Esophagus squamous epithelium (tissue), 5 donors: ENCODE data around the gene GUCY1A1. TPM values are rescaled to one million over a fixed set of nuclear protein-coding genes. Genes with fewer than 3 reads are reported as not detected.

Source experiments
- DNase-seq: peaks from one replicate; lab custom pipeline; 2025; lab: John Stamatoyannopoulos, UW
- H3K27ac ChIP-seq, 4 donors: fragments of 200-600 bp; sonication (generic); one replicate each; pipeline ENCODE4 v1.5.1; 2016 to 2019; ENCODE audit warnings: mild to moderate bottlenecking in 1 of 4
- H3K27me3 ChIP-seq, 4 donors: fragments of 200-600 bp; sonication (generic); 1 replicate in 3 of 4; 2 replicates in 1 of 4; pipeline versions ENCODE4 v1.5.1 to v1.6.0; 2017 to 2021; ENCODE audit warnings: antibody characterized with exemption in 1 of 4
- H3K36me3 ChIP-seq, 3 donors: fragments of 200-600 bp; sonication (generic); one replicate each; pipeline ENCODE4 v1.5.1; 2016 to 2019
- H3K4me1 ChIP-seq, 3 donors: fragments of 200-600 bp; sonication (generic); one replicate each; pipeline ENCODE4 v1.5.1; 2017 to 2019
- H3K4me3 ChIP-seq, 4 donors: fragments of 200-600 bp; sonication (generic); 1 replicate in 3 of 4; 2 replicates in 1 of 4; pipeline ENCODE4 v1.5.1; 2016 to 2019; ENCODE audit warnings: mild to moderate bottlenecking in 2 of 4, moderate library complexity in 1 of 4
- H3K9me3 ChIP-seq, 3 donors: fragments of 200-600 bp; sonication (generic); one replicate each; pipeline ENCODE4 v1.5.1; 2016 to 2019
- POLR2A ChIP-seq, 4 donors: fragments of 450-650 bp; IDR thresholded peaks; one replicate each; pipeline ENCODE4 v1.6.1; 2017; ENCODE audit warnings: antibody characterized with exemption in 4 of 4, mild to moderate bottlenecking in 4 of 4, moderate library complexity in 3 of 4
- WGBS, 2 donors: methylation state at CpG; one replicate each; pipeline ENCODE4 v1.1.5; 2018; 5-methylcytosine and 5-hydroxymethylcytosine counted together
- intact Hi-C: fragments of 100-400 bp; cut with DNase I; formaldehyde crosslinking; loops from one replicate; pipeline ENCODE4 v1.15.0; 2022
- total RNA-seq, 4 donors: library from RNA; depleted of rRNA; stranded (reverse); fragments of >200 nt; gene quantifications; one replicate each; pipeline ENCODE4 v1.1.0, GENCODE V29; 2016
- TF ChIP-seq, protein P1 (sequence below), 6 experiments: fragments of 450-650 bp in 4 of 6; fragments of 200-600 bp in 2 of 6; sonication (generic) in 2 of 6; IDR thresholded peaks; one replicate each; pipeline ENCODE4 v1.5.1; 2016 to 2019; ENCODE audit warnings: antibody characterized with exemption in 6 of 6, mild to moderate bottlenecking in 4 of 6, moderate library complexity in 4 of 6
- donor health status: DM: yes; HTN: yes; CAD: no.

GUCY1A1 gene
- total RNA-seq, 4 donors from 2014 or later = 0.45 to 8.6 (median 5.1) TPM

DNA sequence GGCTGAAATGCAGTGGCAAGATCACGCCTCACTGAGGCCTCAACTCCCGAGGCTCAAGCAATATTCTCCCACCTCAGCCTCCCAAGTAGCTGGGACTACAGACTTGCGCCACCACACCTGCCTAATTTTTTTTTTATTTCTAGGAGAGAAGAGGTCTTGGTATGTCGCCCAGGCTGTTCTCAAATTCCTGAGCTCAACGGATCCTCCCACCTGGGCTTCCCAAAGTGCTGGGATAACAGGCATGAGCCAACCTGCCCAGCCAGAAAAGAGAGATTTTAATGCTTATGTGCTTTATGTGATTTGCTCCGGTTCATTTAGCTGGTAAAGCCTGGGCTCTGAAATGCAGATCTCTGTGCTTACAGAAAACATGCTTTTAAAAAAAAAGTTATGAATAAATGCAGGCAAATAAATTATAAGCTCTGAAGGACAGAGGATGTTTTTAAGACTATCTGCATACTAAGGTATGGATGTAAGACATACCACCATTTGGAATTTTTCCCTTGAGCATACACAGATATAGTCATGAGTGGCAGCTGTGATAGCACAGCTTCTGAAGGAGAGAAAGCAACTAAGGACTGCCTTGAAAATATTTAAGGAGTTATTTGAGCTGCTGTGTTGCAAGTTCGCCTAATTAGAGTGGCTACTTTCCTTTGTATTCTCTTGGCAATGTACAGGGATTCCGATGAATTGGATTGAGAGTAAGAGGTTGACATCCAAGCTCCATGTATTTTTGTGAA, 106.0 kb downstream of the GUCY1A1 start:
- H3K27ac ChIP-seq = peak overlapping the region in 1 of 4 donors; percentile 8
- DNase-seq = no peak
- no peaks in the 10 kb centered on the region for H3K27me3 ChIP-seq
- H3K9me3 ChIP-seq = no peaks in the 10 kb centered on the region
- 42 to 64% methylated on average over 7 to 8 of the region's 8 CpGs for WGBS, 2 donors
- TF ChIP-seq, protein P1, sequence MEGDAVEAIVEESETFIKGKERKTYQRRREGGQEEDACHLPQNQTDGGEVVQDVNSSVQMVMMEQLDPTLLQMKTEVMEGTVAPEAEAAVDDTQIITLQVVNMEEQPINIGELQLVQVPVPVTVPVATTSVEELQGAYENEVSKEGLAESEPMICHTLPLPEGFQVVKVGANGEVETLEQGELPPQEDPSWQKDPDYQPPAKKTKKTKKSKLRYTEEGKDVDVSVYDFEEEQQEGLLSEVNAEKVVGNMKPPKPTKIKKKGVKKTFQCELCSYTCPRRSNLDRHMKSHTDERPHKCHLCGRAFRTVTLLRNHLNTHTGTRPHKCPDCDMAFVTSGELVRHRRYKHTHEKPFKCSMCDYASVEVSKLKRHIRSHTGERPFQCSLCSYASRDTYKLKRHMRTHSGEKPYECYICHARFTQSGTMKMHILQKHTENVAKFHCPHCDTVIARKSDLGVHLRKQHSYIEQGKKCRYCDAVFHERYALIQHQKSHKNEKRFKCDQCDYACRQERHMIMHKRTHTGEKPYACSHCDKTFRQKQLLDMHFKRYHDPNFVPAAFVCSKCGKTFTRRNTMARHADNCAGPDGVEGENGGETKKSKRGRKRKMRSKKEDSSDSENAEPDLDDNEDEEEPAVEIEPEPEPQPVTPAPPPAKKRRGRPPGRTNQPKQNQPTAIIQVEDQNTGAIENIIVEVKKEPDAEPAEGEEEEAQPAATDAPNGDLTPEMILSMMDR (IDR thresholded peaks at IDR 0.05) = no peak
- no peak for TF ChIP-seq POLR2A (IDR thresholded peaks at IDR 0.05)
- intact Hi-C loops = no loop called here
- peaks cover 0 to 21% (median 10%) of the 10 kb centered on the region in 3 donors for H3K4me1 ChIP-seq
- no peak overlapping the region for H3K4me3 ChIP-seq
- H3K36me3 ChIP-seq = no peaks in the 10 kb centered on the region

DNA sequence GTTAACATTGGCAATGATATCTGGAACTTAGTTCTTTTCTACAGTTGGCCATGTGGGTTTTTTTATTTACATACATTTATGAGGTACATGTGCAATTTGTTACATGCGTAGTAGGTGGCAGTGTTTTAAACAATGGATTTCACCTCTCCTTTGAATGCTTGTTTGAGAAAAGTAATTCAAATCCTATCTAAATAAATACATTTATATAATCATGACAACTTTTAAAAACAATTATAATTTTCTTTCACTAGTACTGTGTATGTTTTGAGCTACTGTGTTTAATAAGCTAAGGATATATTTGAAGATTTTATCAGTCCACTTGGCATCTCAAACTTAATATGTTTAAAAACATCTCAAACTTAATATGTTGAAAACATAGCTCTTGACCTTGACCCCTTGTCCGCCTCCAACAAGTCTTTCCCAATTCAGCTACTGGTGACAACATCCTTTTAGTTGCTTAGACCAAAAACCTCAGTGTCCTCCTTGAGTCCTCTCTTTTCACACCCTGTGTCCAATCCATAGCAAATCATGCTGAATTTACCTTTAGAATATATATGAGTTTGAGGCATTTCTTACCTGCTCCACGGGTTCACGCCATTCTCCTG, 106.7 kb downstream of the GUCY1A1 start:
- no peak for DNase-seq
- Histone ChIP-seq H3K27me3 (no peaks in the 10 kb centered on the region), H3K4me1 (peaks cover 0 to 27% (median 10%) of the 10 kb centered on the region in 3 donors), H3K4me3 (no peak overlapping the region), H3K9me3 (no peaks in the 10 kb centered on the region), H3K36me3 (no peaks in the 10 kb centered on the region), H3K27ac (peak overlapping the region in 2 of 4 donors; percentile 49 to 63)
- intact Hi-C loops = no loop called here
- 76 to 77% methylated on average over 4 of the region's 4 CpGs for WGBS, 2 donors
- no peak for TF ChIP-seq POLR2A (IDR thresholded peaks at IDR 0.05)
- TF ChIP-seq, protein P1 (IDR thresholded peaks at IDR 0.05) = no peak

DNA sequence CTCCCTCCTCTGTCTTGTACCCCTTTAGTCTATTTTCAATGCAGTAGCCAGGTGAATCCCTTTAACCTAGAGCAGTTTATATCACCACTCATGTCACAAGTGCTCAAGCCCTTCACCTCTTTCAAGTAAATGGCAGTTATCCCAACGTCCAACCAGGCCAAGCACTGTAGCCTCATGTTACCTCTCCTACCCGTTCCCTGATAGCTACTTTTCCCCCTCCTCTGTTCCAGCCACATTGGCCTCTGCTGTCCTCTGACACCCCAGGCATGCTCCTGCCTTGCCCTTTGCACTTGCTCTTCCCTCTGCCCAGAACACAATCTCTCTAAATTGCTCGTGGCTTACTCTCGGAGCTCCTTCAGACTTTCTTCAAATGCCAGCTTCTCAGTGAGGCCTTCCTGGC, 107.4 kb downstream of the GUCY1A1 start:
- H3K27ac ChIP-seq = peak overlapping the region in 2 of 4 donors; percentile 49 to 63
- H3K4me3 ChIP-seq = no peak overlapping the region
- no peaks in the 10 kb centered on the region for H3K36me3 ChIP-seq
- WGBS, 2 donors = 60 to 71% methylated on average over 4 of the region's 4 CpGs
- H3K9me3 ChIP-seq = no peaks in the 10 kb centered on the region
- DNase-seq = no peak
- intact Hi-C loops = no loop called here
- H3K27me3 ChIP-seq = no peaks in the 10 kb centered on the region
- TF ChIP-seq, protein P1 (IDR thresholded peaks at IDR 0.05) = no peak
- no peak for TF ChIP-seq POLR2A (IDR thresholded peaks at IDR 0.05)
- peaks cover 0 to 31% (median 10%) of the 10 kb centered on the region in 3 donors for H3K4me1 ChIP-seq

DNA sequence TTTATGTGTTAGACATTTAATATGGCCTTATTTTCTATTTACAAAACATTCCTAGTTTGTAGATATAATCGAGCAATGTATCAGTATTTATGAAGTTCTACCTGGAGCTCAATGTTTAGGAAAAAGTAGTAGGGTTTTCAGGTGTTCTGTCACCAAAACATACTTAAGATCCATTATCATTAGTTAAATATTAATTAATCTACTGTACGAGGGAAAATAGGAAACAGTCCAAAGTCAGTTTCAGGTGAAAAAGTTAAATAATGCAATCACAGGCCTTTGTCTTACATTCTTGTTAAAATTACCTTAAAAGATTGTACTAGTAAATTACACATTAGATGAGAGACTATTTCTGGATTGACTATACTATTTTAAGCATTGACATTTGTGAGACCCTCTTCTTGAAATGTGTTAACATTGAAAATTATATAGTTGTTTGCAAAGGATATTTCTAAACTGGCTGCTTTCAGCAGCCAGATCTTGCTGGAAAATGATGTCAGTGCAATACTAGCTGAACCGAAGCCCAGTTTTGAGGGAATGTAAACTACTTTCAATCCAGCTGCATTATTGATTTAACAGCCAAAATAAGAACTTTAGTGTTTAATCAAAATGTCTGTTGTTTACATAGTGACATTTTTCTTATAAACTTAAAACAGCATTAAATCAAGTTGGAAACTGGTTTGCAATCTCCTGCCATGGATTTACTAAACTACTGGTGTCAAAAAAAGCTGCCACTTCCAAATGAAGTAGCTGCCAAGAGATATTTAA, 111.5 kb downstream of the GUCY1A1 start:
- Histone ChIP-seq H3K4me1 (peaks cover 0 to 21% (median 6%) of the 10 kb centered on the region in 3 donors), H3K27me3 (no peaks in the 10 kb centered on the region), H3K27ac (peak overlapping the region in 2 of 4 donors; percentile 19 to 34), H3K4me3 (no peak overlapping the region), H3K36me3 (no peaks in the 10 kb centered on the region), H3K9me3 (no peaks in the 10 kb centered on the region)
- no peak for DNase-seq
- 43 to 45% methylated on average over 3 of the region's 3 CpGs for WGBS, 2 donors
- intact Hi-C loops = no loop called here
- no peak for TF ChIP-seq POLR2A (IDR thresholded peaks at IDR 0.05)
- TF ChIP-seq, protein P1 (IDR thresholded peaks at IDR 0.05) = no peak
